Smooth muscle cell of the pulmonary artery (primary cell): ENCODE results near the gene PVALEF. TPM values are rescaled to one million over a fixed set of nuclear protein-coding genes. Genes with fewer than 3 reads are reported as not detected.

Experiments
- total RNA-seq: library from RNA; depleted of rRNA; stranded (reverse); fragments of >200 nt; gene quantifications from 2 replicates; pipeline ENCODE4 v1.2.3, GENCODE V29; 2014

The PVALEF gene
- total RNA-seq, result not detected in 2 replicates

GRCh38 chr17:81165246-81166032 is at the start of gene PVALEF:
TSS of gene PVALEF (plus strand) at chr17:81165507. CDS start at chr17:81181227, 15,720 bp downstream.

GRCh38 chr17:81166033-81166492 is 756 bp downstream of the PVALEF start, which contains the start of gene AATK:
TSS of gene AATK (minus strand) at chr17:81166221. CDS start at chr17:81165992, 229 bp downstream.

GRCh38 chr17:81222906-81223761 is 57.8 kb downstream of the PVALEF start, which contains the start of gene CEP131:
TSS of gene CEP131 (minus strand) at chr17:81222965. CDS start at chr17:81220056, 2,909 bp downstream.

Other genes starting within 250 kb of the PVALEF start
- 13.6 and 17.9 TPM in 2 replicates for gene CHMP6, start 173.7 kb upstream of the PVALEF start, total RNA-seq
- gene BAIAP2, start 130.4 kb upstream of the PVALEF start, total RNA-seq, result 6.6 and 15.9 TPM in 2 replicates
- gene AATK, start 714 bp downstream of the PVALEF start, total RNA-seq, result 1.0 and 1.5 TPM in 2 replicates
- 6.1 and 7.6 TPM in 2 replicates for gene CEP131, start 57.5 kb downstream of the PVALEF start, total RNA-seq
- 10.5 and 13.8 TPM in 2 replicates for gene TEPSIN, start 73.5 kb downstream of the PVALEF start, total RNA-seq
- gene NDUFAF8, start 73.8 kb downstream of the PVALEF start, total RNA-seq, result 29.5 and 30.1 TPM in 2 replicates
- 132 and 163 TPM in 2 replicates for gene SLC38A10, start 129.8 kb downstream of the PVALEF start, total RNA-seq
- 12.4 and 14.3 TPM in 2 replicates for gene BAHCC1, start 229.9 kb downstream of the PVALEF start, total RNA-seq